Daoy (cell line): ENCODE results near the gene TUBB4A. TPM values are rescaled to one million over a fixed set of nuclear protein-coding genes. Genes with fewer than 3 reads are reported as not detected.

ENCODE experiments used
- DNase-seq: peaks from one replicate; pipeline ENCODE4 v3.0.0-alpha.2; 2015; ENCODE audit warnings: low read depth
- total RNA-seq: library from RNA; depleted of rRNA; stranded (reverse); fragments of >200 nt; shearing (Covaris generic); gene quantifications from 2 replicates; pipeline ENCODE4 v1.2.3, GENCODE V29; 2014

The TUBB4A gene
- total RNA-seq, 1 experiment from 2014 or later: 0.17 TPM

DNA sequence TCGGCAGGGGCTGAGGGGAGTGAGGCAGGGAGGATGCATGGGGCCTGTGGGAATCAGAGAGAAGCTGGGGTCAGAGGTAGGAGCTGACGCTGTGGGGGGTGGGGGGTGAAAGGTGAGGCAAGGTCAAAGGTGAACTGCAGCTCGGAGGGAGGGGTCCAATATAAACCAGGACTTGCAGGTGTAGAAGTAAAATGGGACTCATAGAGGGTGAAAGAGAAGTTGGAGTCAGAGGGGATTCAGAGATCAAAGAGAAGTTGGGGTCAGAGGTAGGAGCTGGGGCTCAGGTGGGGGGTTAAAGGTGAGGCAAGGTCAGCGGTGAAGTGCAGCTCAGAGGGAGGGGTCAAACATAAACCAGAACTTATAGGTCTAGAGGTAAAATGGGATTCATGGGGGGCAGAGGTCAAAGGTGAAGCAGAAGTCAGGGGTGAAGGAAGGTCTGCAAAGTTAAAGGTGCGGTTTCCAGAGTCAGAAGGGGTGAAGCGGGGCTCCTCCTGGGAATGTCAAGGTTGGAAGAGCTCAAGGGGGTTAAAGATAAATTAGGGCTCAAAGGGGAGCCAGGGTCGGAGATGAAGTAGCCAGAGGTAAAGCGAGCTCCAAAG is 7.6 kb downstream of the TUBB4A start:
- no peak for DNase-seq

DNA sequence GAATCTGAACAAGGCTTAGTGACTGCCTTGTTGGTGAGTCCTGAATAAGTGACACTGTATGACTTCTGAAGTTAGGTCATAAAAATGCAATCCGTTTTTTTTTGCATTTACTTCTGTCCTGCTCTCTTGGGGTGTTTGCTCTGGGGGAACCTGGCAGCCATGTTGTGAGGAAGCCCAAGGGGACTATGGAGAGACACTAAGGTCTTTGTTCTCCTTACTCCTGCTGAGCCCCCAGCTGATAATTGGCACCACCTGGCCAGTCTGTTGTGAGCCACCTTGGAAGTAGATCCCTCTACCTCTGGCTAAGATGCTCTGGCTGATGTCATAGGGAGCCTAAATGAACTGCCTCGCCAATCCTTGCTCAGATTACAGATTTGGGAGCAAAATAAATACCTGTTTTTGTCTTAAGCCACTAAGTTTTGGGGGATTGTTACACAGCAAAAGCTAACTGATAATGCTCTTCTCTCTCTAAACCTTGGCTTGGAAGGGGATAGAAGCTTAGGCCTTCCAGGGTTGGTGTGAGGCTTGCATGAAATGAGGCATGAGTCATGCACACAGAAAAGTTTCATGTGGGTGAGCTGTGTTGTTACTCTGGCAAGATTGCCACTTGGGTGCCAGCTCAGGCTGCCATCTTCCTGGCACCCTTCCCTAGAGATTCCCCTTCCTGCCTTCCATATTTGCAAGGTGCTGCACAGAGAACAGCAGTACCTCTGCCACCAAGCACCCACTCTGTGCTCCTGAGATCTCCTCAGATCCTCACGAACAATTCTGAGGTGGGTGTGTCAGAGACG is 10.1 kb downstream of the TUBB4A start:
- DNase-seq: no peak

DNA sequence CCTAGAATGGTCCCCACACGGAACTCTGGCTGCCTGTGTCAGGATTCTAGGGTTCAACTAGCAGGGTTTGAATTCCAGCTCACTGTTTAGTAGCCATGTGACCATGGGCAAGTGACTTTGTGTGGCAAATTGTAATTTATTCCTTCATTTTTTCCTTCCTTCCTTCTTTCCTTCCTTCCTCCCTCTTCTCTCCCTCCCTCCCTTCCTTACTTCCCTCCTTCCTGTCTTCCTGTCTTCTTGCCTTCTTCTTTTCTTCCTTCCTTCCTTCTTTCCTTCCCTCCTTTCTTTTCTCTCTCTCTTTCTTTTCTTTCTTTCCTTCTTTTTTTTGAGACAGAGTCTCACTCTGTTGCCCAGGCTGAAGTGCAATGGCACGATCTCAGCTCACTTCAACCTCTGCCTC is 12.0 kb downstream of the TUBB4A start:
- DNase-seq: no peak

DNA sequence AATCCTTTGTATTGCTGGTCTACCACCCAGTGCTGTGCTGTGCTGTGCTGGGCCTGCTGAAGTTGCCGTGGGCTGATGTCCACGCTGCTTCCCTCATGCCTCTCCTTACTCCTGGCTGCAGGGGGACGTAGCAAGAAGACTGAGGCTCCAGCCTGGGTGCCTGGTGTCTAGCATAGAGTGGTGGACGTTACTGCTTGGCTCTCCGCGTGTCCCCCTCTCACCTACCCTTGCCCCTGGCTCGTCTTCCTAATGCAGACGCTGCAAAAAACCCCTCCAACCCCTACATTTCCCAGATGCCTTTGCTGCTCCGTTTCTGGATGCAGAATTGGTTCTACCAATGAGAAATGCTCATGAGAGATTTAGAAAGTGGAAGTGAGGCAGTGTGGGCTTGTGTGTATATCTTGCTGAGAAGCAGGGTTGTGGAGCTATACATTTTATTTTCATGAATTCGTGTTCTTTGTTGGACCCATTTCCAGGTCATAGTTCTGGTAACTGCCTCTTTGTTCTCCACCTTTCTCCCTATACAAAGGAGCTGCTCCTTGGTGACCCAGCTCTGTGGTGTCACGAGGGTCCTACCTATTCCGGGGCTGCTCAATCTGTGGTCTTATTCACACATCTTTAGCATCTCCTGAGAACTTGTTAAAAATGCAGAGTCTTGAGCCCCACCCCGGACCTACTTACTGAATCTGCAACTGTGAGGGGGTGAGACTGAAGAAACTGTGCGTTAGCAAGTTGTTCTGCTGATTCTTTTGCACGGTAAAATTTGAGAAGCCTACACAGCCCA is 12.6 kb downstream of the TUBB4A start:
- no peak for DNase-seq

DNA sequence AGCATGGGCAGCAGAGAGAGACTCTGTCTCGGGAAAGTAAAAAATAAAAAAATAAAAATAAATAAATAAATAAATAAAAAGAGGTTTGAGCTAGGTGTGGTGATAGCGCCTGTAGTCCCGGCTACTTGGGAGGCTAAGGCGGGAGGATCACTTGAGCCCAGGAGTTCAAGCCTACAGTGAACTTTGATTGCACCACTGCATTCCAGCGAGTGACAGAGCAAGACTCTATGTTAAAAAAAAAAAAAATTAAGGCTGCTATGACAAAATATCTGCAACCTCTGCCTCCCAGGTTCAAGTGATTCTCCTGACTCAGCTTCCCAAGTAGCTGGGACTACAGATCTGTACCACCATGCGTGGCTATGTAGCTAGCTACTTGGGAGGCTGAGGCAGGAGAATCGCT is 17.3 kb downstream of the TUBB4A start:
- no peak for DNase-seq

DNA sequence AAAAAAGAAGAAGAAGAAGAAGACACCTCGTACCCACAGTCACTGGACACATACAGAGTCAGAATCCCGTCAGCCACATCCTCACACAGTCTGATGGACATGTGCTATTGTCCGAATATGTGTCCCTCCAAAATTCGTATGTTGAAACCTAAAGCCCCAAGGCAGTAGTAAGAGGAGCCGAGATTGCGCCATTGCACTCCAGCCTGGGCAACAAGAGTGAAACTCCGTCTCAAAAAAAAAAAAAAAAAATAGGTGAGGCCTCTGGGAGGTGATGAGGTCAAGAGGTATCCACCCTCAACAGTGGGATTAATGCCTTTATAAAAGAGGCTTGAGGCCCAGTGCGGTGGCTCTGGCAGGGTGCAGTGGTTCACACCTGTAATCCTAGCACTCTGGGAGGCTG is 17.9 kb downstream of the TUBB4A start:
- no peak for DNase-seq

DNA sequence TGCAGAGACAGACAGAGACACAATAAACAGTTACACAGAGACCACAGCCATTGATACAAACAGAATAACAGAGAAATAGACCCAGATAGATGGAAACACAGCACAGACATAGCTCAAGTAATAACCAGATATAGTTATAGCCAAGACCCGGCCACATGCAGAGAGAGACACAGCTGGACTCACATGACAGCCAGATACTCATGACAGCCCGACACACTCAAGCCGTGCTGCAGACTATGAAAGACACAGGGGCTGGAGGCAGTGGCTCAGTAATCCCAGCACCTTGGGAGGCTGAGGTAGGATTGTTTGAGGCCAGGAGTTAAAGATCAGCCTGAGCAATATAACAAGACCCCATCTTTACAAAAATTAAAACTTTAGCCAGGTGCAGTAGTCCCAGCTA is 18.9 kb downstream of the TUBB4A start:
- no peak for DNase-seq

DNA sequence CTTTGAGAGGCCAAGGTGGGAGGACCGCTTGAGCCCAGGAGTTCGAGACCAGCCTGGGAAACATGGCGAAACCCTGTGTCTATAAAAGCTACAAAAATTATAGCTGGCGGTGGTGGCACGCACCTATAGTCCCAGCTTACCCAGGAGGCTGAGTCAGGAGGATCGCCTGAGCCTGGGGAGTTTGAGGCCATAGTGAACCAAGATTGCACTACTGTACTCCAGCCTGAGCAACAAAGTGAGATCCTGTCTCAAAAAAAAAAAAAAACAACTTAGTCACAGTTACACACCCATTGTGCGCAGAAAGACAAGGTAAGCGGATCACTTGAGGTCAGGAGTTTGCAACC is 19.8 kb downstream of the TUBB4A start:
- DNase-seq: no peak

DNA sequence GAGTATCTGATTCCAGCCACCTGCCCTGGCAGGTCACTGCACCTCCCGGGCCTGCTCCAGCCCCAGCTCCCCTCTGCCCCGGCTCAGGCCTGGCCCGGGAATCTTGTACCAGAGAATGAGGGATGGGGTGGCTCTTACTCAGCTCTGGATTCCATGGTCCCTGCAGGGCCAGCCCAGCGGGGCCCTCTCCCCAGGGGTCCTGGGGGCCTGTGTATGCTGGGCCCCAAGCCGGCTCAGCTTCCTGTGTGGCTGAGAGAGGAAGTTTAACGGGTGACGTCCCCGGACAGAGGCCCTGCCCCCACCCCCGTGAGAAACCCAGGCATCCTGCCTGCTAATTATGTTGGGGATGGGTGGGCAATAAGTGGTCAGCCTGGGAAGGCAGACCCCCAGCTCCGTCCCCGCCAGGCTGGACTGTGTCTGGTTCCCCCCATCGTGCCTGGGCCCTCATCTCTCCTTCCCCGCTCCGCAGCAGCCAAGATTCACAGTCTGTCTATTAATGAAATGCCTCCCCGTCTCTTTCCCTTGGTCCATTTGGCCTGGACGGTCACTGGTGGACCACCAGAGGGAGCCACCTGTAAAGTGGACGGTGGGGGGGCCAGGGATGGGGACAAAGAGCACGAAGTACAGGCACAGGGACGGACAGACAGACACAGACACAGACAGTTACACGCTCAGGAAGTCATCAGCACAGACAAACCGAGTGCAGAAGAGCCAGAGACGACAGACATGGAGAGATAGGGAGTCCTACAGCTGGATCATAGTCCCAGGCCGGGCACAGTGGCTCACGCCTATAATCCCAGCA is 20.4 kb downstream of the TUBB4A start, which contains the start of gene DENND1C:
TSS of gene DENND1C (minus strand) at position 247 of the 802 bp plus-strand sequence. CDS start at position 155, 92 bp downstream.
- peak; percentile 50 for DNase-seq

DNA sequence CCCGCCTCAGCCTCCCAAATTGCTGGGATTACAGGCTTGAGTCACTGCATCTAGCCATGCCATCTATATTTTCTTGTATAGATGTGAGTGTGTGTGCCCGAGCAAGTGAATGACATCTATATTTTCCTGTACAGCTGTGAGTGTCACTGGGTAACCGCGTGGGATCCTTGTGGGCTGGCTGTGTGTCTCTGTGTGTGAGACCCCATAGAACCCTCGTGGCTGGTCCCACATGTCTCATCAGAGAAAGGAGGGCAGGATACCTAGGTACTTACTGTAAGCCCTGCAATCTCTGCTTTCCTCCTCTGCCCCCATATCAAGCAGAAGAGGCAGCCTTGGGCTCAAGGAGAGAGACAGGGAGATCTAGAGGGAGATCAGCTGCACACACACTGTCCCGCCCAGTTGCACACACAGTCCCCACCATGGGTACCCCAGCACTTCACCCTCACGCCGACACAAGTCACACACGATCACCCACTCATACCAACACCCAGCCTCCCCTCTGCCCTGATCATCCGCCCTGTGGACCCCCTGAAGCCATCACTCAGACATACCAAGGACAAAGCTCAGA is 21.2 kb downstream of the TUBB4A start:
- no peak for DNase-seq

DNA sequence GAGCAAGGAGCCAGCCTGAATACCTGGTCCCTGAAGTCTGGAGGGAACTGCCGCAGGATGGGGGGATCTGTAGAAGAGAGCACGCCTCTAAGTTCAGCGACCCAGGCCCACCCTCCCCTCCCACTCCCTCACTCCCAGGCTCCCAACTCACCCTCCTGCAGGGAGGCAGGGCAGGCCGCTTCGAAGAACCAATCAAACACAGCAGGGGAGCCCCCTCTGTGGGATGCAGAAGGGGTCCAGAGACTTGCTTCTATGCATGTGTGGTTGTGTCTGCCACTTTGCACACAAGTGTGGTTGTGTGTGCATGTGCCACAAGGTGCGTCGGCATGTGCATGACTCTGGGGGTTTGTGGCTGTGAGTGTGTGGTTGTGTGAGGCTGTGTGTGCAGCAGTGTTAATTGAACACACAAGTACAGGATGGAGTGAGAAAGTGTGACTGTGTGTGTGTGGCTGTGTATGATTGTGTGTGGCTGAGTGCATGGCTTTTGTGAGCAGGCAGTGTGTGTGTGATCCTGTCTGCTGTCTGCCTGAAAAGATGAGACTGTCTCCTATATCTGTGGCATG is 22.2 kb downstream of the TUBB4A start:
- DNase-seq: no peak

DNA sequence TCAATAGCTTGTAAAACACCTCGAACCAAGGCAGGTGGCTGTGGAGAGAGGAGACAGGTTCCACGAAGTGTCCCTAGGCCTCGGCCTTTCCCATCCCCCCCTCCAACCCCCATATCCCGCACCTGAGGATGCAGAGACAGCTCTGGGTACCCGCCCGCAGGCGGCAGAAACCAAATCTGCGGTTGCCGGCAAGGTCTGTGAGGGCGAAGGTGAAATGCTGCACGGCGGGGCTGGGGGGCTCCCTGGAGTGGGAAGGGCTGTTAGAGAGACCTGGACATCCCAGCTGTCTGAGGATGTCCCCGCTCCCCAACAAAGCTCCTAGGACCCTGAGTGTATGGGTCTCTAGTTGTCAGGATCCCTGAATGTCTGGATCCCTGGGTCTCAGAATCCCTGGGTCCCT is 23.3 kb downstream of the TUBB4A start:
- no peak for DNase-seq

DNA sequence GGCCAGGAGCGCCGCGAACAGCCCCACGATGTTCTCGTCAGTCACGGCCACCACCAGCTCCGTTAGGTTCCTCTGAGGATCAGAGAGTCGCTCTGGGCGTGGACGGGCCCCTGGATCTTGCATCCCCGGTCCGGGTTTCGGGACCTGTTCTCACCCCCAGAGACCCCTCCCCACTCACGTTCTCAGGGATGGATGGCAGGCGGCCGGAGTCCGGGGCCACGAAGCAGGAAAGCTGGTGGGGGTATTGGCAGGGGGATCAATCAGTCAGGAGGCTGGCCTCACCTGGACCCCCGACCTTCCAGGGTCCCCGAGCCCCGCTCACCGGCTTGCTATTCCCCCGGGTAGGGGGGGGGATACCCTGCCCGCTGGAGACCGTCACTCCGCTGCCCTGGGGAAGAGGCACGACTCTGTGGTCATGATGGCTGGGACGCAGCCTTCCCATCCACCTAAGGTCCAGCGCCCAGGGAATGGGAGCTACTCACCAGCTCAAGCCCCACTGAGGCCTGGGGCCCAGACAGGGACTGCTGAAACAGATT is 25.1 kb downstream of the TUBB4A start:
- no peak for DNase-seq

DNA sequence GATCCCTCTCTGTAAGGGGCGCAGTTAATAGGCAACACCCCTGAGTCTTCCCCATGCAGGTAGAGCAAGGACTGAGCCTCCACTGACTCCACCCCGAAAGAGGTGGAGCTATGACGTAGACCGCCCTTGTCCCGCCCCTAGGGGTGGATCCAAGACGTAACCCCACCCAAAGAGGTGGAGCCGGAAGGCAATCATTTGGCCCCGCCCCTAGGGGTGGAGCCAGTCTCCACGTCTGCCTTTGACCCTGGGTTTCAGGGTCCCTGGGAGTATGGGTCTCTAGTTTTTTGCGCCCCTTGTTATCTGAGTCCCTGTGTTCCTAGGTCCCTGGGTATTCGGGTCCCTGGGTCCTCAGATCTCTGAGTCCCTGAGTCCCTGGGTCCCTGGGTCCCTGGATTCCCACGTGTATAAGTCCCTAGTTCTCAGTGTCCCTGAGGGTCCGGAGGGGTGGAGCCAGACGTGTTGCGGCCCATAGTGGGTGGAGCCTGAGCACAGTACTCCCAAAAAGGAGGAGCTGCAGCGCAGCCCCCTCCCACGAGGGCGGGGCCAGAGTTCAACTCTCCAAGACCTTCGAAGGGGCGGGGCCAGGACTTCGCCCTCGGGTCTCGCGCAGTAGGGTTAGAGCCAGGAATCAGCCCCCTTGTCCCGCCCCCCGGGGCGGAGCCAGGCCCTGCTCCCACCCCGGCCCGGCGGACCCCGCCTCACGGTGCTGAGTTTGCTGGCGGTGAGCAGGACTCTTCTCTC is 25.8 kb downstream of the TUBB4A start:
- DNase-seq: peak; percentile 92

DNA sequence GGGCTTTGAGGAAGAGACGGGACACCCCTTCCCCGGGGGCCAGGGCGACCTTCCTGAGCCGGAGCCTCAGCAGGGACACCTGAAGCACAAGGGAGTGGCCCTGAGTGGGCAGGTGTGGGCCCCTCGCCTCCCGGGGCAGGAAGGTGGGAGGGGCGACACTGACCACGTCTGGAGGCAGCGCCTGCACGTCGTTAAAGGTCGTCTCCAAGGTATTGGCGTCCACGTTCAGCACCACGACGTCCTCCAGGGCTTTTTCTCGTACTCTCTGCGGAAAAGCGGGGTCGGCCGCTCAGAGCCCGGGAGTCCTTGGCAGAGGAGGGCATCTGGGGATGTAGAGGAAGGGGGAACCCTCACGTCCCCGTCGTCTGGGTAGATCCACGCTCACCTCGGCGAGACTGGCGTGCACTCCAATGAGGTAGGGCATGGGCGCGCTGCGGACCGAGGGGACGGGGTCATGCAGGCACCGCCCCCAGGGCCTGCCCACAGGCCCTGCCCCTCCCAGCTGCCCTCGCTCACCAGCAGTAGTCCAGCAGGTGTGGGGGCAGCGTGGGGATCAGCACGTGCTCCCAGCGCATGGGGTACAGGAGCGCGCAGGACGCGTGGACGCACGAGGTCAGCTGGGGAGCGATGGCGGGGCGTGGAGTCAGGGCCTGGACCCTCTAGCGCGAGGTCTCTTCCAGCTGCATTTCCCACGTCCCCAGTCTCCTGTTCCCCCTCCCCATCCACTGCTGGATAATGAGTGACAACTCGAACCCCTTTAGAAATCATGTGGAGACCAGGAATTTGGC is 26.6 kb downstream of the TUBB4A start:
- DNase-seq: peak; percentile 23

DNA sequence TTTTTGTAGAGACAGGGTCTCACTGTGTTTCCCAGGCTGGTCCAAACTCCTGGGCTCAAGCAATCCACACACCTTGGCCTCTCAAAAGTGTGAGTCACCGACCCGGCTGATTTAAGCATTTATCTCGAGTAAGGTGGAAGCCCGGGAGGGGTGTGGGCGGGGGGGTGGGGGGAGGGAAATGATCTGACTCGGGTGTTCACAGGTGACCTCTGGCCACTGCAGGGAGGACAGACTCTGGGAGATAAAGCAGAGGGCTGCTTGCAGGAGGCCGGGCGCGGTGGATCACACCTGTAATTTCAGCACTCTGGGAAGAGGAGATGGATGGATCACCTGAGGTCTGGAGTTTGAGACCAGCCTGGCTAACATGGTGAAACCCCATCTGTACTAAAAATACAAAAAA is 28.5 kb downstream of the TUBB4A start:
- DNase-seq: no peak

DNA sequence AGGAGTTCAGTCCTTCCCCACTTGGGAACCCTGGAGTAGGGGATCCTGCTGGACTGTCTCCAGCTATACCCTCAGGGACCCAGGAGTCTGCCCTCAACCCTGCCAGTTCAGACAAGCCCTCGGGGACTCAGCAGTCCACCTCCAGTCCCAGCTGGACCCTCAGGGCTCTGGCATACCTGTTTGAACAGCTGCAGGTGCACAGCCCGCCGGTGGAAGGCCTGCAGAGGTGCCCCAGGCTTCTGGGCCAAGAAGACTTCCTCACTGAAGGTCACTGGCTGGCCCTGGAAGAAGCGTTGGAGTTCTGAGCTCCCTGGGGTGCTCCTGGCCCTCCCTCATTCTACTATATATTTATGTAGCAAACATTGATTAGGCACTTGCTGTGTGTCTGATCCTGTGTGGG is 29.4 kb downstream of the TUBB4A start:
- DNase-seq: no peak

DNA sequence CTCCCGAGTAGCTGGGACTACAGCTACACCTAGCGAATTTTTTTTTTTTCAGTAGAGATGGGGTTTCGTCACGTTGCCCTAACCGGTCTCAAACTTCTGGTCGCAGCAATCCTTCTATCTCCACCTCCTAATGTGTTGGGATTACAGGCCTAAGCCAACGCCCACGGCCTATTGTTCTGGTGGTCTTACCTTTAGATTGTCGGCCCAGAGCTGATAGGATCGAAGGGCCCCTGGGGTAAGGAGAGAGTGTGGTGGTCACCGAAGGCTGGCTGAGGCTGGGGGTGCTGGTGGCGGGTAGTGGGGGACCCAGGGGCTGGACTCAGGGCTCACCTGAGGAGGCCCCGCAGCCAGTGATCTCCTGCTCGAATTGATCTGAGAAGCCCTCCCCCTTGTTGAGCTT is 31.0 kb downstream of the TUBB4A start:
- DNase-seq: no peak

DNA sequence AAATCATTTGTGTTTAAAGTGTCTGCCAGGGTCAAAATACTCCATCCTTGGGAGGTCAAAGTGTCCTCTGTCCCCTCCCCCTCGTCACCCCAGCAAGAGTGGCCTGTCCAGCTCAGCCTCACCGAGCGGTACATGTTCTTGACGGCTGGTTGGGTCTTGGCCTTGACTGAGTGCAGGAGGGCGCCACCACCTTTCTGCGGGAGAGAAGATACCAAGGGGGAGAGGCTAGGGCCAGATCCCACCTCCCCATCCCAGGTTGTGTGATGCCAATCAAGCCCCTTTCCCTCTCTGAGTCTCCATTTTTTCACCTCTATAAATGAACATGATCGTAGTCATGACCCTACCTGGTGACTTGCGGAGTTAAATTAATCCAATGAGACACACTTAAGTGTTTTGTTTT is 31.9 kb downstream of the TUBB4A start:
- no peak for DNase-seq

DNA sequence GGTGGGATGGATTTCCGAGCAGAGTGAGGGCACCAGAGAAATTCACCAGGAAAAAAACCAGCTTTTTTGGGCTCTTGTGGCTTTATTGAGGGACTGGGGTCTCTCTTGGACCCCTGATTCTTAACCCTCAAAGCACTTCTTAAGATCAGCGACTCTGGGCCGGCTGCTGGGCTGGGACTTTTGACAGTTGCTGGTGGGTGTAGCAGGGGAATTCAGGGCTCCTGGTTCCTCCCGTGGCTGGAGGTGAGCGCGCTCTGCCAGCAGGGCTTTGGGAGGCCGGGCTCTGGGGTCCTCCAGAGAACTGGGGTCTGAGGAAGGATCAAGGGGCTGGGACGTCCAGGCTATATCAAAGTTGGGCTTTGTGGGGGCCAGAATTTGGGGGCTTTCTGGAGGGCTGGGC is 34.7 kb downstream of the TUBB4A start:
- DNase-seq: no peak
